Stomach (tissue), 4 donors: ENCODE data around the gene CACTIN.

ENCODE experiments used
- EP300 ChIP-seq: sonication (generic); formaldehyde crosslinking; IDR thresholded peaks from one replicate; pipeline ENCODE4 v1.6.1; 2017; ENCODE audit warnings: antibody characterized with exemption
- POLR2A ChIP-seq, 4 donors: fragments of 450-650 bp; IDR thresholded peaks; one replicate each; pipeline ENCODE4 v1.6.1; 2016; ENCODE audit warnings: antibody characterized with exemption in 4 of 4, control low read depth in 2 of 4, mild to moderate bottlenecking in 1 of 4, moderate library complexity in 1 of 4
- POLR2AphosphoS5 ChIP-seq, 3 donors: sonication (generic); formaldehyde crosslinking; IDR thresholded peaks; one replicate each; pipeline ENCODE4 v1.6.1; 2016; ENCODE audit warnings: antibody characterized with exemption in 3 of 3
- TF ChIP-seq, protein P1 (sequence below), 7 experiments: fragments of 450-650 bp in 4 of 7; fragments of 200-600 bp in 3 of 7; sonication (generic) in 3 of 7; IDR thresholded peaks; one replicate each; pipeline ENCODE4 v1.5.1; 2016 to 2019; ENCODE audit warnings: antibody characterized with exemption in 7 of 7, control low read depth in 2 of 7, mild to moderate bottlenecking in 1 of 7

DNA sequence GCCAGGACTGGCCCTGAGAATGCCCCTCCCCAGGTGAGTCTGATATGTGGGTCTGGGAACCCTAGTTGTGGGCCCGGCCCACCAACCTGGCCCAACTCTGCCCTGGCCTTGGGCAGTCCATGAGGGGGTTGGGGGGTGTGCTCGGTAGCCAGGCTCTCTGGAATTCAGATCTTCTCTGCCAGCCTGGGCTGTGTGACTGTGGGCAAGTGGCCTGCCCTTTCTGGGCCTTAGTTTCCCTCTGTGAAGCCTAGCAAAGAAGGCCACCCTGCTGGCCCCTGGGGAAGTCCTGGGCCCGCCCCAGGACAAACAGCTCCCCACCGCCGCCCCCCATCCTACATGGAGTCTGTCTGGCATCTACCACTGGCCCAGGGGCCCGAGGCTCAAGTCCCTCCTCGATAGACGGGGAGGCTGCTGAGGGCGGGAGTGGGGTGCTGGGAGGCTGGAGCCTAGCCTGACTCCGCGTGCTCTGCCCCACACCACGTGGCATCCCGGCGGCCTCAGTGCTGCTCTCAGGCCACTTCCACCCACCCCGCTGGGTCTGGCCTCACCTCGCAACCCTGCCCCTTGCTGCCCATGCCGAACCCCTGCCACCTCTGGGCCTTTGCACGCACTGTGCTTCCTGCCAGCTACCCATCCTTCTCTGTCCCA, 11.6 kb downstream of the CACTIN start:
- TF ChIP-seq, protein P1, sequence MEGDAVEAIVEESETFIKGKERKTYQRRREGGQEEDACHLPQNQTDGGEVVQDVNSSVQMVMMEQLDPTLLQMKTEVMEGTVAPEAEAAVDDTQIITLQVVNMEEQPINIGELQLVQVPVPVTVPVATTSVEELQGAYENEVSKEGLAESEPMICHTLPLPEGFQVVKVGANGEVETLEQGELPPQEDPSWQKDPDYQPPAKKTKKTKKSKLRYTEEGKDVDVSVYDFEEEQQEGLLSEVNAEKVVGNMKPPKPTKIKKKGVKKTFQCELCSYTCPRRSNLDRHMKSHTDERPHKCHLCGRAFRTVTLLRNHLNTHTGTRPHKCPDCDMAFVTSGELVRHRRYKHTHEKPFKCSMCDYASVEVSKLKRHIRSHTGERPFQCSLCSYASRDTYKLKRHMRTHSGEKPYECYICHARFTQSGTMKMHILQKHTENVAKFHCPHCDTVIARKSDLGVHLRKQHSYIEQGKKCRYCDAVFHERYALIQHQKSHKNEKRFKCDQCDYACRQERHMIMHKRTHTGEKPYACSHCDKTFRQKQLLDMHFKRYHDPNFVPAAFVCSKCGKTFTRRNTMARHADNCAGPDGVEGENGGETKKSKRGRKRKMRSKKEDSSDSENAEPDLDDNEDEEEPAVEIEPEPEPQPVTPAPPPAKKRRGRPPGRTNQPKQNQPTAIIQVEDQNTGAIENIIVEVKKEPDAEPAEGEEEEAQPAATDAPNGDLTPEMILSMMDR (IDR thresholded peaks at IDR 0.05), result no peak
- TF ChIP-seq POLR2A (IDR thresholded peaks at IDR 0.05) (no peak), POLR2AphosphoS5 (IDR thresholded peaks at IDR 0.05) (no peak), EP300 (no peak)
